Breast epithelium (tissue), 3 donors: ENCODE results near the gene ITPKB.

Source experiments
- POLR2A ChIP-seq: fragments of 450-650 bp; IDR thresholded peaks from one replicate; pipeline ENCODE4 v1.6.1; 2016; ENCODE audit warnings: antibody characterized with exemption, mild to moderate bottlenecking, moderate library complexity
- POLR2AphosphoS5 ChIP-seq, 3 donors: sonication (generic); formaldehyde crosslinking; IDR thresholded peaks; one replicate each; pipeline ENCODE4 v1.6.1; 2017; ENCODE audit warnings: antibody characterized with exemption in 3 of 3
- TF ChIP-seq, protein P1 (sequence below), 3 donors: fragments of 450-650 bp; IDR thresholded peaks; one replicate each; pipeline ENCODE4 v1.5.1; 2016 to 2017; ENCODE audit warnings: antibody characterized with exemption in 3 of 3, mild to moderate bottlenecking in 3 of 3, moderate library complexity in 3 of 3

DNA sequence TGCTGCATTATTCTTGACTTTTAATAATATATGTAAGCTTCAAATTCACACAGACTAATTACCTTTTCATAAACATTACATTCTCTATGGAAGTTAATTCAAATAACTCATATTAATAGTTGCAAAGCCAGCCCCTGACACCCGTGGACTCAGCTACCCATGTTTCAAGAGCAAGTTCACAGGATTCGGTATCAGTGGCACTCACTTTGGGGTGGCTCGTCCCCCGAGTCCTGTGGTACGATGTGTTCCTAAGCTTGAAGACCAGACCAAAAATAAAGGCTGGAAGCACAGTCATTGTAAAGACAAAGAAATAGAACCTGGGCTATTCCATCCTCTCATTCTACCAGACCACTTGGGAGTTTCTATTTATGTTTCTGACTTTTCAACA is 70.9 kb downstream of the ITPKB start:
- TF ChIP-seq, protein P1, sequence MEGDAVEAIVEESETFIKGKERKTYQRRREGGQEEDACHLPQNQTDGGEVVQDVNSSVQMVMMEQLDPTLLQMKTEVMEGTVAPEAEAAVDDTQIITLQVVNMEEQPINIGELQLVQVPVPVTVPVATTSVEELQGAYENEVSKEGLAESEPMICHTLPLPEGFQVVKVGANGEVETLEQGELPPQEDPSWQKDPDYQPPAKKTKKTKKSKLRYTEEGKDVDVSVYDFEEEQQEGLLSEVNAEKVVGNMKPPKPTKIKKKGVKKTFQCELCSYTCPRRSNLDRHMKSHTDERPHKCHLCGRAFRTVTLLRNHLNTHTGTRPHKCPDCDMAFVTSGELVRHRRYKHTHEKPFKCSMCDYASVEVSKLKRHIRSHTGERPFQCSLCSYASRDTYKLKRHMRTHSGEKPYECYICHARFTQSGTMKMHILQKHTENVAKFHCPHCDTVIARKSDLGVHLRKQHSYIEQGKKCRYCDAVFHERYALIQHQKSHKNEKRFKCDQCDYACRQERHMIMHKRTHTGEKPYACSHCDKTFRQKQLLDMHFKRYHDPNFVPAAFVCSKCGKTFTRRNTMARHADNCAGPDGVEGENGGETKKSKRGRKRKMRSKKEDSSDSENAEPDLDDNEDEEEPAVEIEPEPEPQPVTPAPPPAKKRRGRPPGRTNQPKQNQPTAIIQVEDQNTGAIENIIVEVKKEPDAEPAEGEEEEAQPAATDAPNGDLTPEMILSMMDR (IDR thresholded peaks at IDR 0.05), result no peak
- TF ChIP-seq POLR2AphosphoS5 (IDR thresholded peaks at IDR 0.05) (no peak), POLR2A (no peak)
